Hepatocyte (in vitro differentiated cells): Measurements from ENCODE around the gene ELOVL5.

Experiments
- EZH2 ChIP-seq: fragments of 200-600 bp; sonication (generic); IDR thresholded peaks from 2 replicates; pipeline ENCODE4 v1.6.1; 2016; ENCODE audit warnings: antibody characterized with exemption, mild to moderate bottlenecking, borderline replicate concordance
- EZH2phosphoT487 ChIP-seq: fragments of 200-600 bp; sonication (generic); IDR thresholded peaks from one replicate; pipeline ENCODE4 v1.6.1; 2018; ENCODE audit warnings: antibody characterized with exemption, mild to moderate bottlenecking, low read depth, moderate library complexity; ENCODE audit not compliant: unreplicated experiment, severe bottlenecking
- TF ChIP-seq, protein P1 (sequence below): fragments of 200-600 bp; sonication (generic); IDR thresholded peaks from 2 replicates; pipeline ENCODE4 v1.5.1; 2016; ENCODE audit warnings: antibody characterized with exemption, mild to moderate bottlenecking; ENCODE audit not compliant: poor library complexity

DNA sequence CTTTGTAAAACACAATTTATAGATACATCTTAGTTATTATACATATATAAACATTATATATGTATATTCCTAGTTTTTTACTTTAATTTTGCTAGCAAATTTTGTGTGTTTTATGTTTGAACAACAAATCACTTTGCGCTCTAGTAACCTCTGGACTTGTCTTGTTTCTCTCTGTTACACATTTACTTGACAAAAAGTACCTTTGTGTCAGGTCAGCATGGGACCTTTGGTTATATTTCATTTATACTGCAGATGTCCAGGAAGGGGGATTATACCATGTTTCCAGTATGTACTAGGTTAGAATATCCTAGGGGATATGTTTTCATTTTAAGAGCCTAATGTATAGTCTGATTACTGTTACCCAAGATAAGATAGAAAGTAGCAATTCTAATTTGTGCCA, 28.5 kb upstream of the ELOVL5 start:
- TF ChIP-seq EZH2 = no peak
- TF ChIP-seq, protein P1, sequence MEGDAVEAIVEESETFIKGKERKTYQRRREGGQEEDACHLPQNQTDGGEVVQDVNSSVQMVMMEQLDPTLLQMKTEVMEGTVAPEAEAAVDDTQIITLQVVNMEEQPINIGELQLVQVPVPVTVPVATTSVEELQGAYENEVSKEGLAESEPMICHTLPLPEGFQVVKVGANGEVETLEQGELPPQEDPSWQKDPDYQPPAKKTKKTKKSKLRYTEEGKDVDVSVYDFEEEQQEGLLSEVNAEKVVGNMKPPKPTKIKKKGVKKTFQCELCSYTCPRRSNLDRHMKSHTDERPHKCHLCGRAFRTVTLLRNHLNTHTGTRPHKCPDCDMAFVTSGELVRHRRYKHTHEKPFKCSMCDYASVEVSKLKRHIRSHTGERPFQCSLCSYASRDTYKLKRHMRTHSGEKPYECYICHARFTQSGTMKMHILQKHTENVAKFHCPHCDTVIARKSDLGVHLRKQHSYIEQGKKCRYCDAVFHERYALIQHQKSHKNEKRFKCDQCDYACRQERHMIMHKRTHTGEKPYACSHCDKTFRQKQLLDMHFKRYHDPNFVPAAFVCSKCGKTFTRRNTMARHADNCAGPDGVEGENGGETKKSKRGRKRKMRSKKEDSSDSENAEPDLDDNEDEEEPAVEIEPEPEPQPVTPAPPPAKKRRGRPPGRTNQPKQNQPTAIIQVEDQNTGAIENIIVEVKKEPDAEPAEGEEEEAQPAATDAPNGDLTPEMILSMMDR = no peak
- TF ChIP-seq EZH2phosphoT487 = no peak
